Measurements from ENCODE around the gene IL4R. TPM values are rescaled to one million over a fixed set of nuclear protein-coding genes. Genes with fewer than 3 reads are reported as not detected.

The IL4R gene
- total and polyA plus RNA-seq, 2 of the 13 experiments (the other 11 are each of a cell fraction or from before 2014, with no cell fraction given), result 15.9 to 49.6 TPM

GRCh38 chr16:27326251-27326650 is 12.5 kb downstream of the IL4R start (continued):
- TF ChIP-seq THAP9 (CRISPR knock-in tag; IDR thresholded peaks at IDR 0.05; ENCODE audit: borderline replicate concordance) (0 out of 2 replicates have a peak, but pooled peaks have one; percentile 10), POLR2G (IDR thresholded peaks at IDR 0.05; ENCODE audit: low read depth, low read length) (no peak), ZNF703 (CRISPR knock-in tag; IDR thresholded peaks at IDR 0.05; ENCODE audit: borderline replicate concordance) (no peak), ZNF616 (CRISPR knock-in tag; IDR thresholded peaks at IDR 0.05; ENCODE audit: low read depth) (no peak), ZNF580 (CRISPR knock-in tag; IDR thresholded peaks at IDR 0.05; ENCODE audit: borderline replicate concordance, low read depth) (no peak), NFIC (IDR thresholded peaks at IDR 0.05; ENCODE audit: low read length) (no peak), U2AF2 (IDR thresholded peaks at IDR 0.05; ENCODE audit: low read depth, low read length) (no peak), ELF3 (CRISPR knock-in tag; IDR thresholded peaks at IDR 0.05) (no peak), ZNF275 (CRISPR knock-in tag; IDR thresholded peaks at IDR 0.05; ENCODE audit: borderline replicate concordance) (no peak), MEF2D (CRISPR knock-in tag; IDR thresholded peaks at IDR 0.05) (no peak)

All from HepG2 (cell line).